ENCODE data around the gene ERI2. TPM values are rescaled to one million over a fixed set of nuclear protein-coding genes. Genes with fewer than 3 reads are reported as not detected.
"Not testable (repeated sequence)": the region's sequence is repeated elsewhere in the genome, so short reads cannot be mapped to it uniquely, and the experiment has no call there.

Gene ERI2
- total and polyA plus RNA-seq, 2 of the 13 experiments (the other 11 are each of a cell fraction or from before 2014, with no cell fraction given), result 17.4 to 41.3 TPM

DNA sequence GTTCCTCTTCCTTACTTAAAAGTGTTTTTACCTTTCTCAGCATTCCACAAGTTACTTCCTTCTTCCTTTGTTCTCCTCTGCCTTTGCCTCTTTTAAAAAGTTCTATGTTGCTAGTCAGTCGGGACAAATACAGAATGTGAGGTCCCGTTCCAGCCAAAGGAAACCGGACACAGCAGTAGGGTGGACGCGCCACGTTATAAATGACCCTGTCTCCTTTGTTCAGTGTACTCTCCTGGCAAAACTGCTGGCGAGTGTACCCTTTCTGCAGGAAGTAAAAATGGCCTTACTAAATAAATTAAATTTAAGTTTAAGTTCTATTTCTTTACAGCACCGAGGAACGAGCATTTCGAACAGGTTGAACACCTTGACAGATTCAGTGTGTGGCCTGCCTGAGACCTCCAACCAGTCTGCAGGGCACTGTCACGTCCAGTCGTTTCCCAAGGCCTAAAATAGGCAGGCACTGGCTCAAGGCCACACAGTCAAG, 546 bp downstream of the ERI2 start (continued):
- TF ChIP-seq ZUFSP (CRISPR knock-in tag; IDR thresholded peaks at IDR 0.05; ENCODE audit: borderline replicate concordance) (0 out of 2 replicates have a peak, but pooled peaks have one; percentile 67), PREB (CRISPR knock-in tag; IDR thresholded peaks at IDR 0.05) (peak; percentile 84; the same call in 1 of the 2 replicates), EP300 (CRISPR knock-in tag; IDR thresholded peaks at IDR 0.05; ENCODE audit: borderline replicate concordance) (peak; percentile 48), ZNF251 (CRISPR knock-in tag; IDR thresholded peaks at IDR 0.05) (peak; percentile 84; the same call in 1 of the 2 replicates), ZNF609 (CRISPR knock-in tag; IDR thresholded peaks at IDR 0.05; ENCODE audit: borderline replicate concordance) (peak; percentile 51; the same call in 1 of the 2 replicates)
- not testable (repeated sequence) for TF ChIP-seq EP300 (IDR thresholded peaks at IDR 0.05; ENCODE audit: low read depth in 2 of 2, low read length in 2 of 2)
- TF ChIP-seq, protein P1, sequence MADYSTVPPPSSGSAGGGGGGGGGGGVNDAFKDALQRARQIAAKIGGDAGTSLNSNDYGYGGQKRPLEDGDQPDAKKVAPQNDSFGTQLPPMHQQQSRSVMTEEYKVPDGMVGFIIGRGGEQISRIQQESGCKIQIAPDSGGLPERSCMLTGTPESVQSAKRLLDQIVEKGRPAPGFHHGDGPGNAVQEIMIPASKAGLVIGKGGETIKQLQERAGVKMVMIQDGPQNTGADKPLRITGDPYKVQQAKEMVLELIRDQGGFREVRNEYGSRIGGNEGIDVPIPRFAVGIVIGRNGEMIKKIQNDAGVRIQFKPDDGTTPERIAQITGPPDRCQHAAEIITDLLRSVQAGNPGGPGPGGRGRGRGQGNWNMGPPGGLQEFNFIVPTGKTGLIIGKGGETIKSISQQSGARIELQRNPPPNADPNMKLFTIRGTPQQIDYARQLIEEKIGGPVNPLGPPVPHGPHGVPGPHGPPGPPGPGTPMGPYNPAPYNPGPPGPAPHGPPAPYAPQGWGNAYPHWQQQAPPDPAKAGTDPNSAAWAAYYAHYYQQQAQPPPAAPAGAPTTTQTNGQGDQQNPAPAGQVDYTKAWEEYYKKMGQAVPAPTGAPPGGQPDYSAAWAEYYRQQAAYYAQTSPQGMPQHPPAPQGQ (CRISPR knock-in tag; IDR thresholded peaks at IDR 0.05; ENCODE audit: borderline replicate concordance), result peak; percentile 55; the same call in 1 of the 2 replicates
- TF ChIP-seq, protein P2, sequence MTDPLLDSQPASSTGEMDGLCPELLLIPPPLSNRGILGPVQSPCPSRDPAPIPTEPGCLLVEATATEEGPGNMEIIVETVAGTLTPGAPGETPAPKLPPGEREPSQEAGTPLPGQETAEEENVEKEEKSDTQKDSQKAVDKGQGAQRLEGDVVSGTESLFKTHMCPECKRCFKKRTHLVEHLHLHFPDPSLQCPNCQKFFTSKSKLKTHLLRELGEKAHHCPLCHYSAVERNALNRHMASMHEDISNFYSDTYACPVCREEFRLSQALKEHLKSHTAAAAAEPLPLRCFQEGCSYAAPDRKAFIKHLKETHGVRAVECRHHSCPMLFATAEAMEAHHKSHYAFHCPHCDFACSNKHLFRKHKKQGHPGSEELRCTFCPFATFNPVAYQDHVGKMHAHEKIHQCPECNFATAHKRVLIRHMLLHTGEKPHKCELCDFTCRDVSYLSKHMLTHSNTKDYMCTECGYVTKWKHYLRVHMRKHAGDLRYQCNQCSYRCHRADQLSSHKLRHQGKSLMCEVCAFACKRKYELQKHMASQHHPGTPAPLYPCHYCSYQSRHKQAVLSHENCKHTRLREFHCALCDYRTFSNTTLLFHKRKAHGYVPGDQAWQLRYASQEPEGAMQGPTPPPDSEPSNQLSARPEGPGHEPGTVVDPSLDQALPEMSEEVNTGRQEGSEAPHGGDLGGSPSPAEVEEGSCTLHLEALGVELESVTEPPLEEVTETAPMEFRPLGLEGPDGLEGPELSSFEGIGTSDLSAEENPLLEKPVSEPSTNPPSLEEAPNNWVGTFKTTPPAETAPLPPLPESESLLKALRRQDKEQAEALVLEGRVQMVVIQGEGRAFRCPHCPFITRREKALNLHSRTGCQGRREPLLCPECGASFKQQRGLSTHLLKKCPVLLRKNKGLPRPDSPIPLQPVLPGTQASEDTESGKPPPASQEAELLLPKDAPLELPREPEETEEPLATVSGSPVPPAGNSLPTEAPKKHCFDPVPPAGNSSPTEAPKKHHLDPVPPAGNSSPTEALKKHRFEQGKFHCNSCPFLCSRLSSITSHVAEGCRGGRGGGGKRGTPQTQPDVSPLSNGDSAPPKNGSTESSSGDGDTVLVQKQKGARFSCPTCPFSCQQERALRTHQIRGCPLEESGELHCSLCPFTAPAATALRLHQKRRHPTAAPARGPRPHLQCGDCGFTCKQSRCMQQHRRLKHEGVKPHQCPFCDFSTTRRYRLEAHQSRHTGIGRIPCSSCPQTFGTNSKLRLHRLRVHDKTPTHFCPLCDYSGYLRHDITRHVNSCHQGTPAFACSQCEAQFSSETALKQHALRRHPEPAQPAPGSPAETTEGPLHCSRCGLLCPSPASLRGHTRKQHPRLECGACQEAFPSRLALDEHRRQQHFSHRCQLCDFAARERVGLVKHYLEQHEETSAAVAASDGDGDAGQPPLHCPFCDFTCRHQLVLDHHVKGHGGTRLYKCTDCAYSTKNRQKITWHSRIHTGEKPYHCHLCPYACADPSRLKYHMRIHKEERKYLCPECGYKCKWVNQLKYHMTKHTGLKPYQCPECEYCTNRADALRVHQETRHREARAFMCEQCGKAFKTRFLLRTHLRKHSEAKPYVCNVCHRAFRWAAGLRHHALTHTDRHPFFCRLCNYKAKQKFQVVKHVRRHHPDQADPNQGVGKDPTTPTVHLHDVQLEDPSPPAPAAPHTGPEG (CRISPR knock-in tag; IDR thresholded peaks at IDR 0.05), result peak; percentile 10; the same call in 1 of the 2 replicates

Measured in HepG2 (cell line).